Epithelial cell of umbilical artery (primary cell): Measurements from ENCODE around the gene SLC25A4. TPM values are rescaled to one million over a fixed set of nuclear protein-coding genes. Genes with fewer than 3 reads are reported as not detected.

Experiments used
- total RNA-seq: library from RNA; depleted of rRNA; stranded (reverse); fragments of >200 nt; gene quantifications from 2 replicates; pipeline ENCODE4 v1.2.3, GENCODE V29; 2014

The SLC25A4 gene
- 9.1 and 13.7 TPM in 2 replicates for total RNA-seq

GRCh38 chr4:185142912-185143600, at the start of gene SLC25A4:
Gene SLC25A4 (plus strand): TSS chr4:185143266. CDS start chr4:185143373, 107 bp downstream.

Other genes with a start within 250 kb of the SLC25A4 start
- not detected in 2 replicates for gene HELT, start 124.8 kb upstream of the SLC25A4 start, total RNA-seq
- 13.7 and 15.9 TPM in 2 replicates for gene CFAP97, start 60.7 kb downstream of the SLC25A4 start, total RNA-seq
- gene SNX25, start 66.3 kb downstream of the SLC25A4 start, total RNA-seq: 29.0 and 32.5 TPM in 2 replicates